Neural progenitor cell (in vitro differentiated cells): ENCODE measurements around the gene VASH2. TPM values are rescaled to one million over a fixed set of nuclear protein-coding genes. Genes with fewer than 3 reads are reported as not detected.

Experiments used
- DNase-seq: peaks from one replicate; pipeline ENCODE4 v3.0.0-alpha.2; 2016; ENCODE audit warnings: low spot score
- H2AFZ ChIP-seq: fragments of 200-600 bp; sonication (generic); replicated peaks from 2 replicates; pipeline ENCODE4 v1.6.1; 2016; ENCODE audit warnings: antibody characterized with exemption
- H3F3A ChIP-seq: fragments of 200-600 bp; sonication (generic); 2 replicates; pipeline ENCODE4 v1.6.1; 2016; ENCODE audit warnings: antibody characterized with exemption, low read depth
- H3K27ac ChIP-seq: fragments of 200-600 bp; sonication (generic); 2 replicates; pipeline ENCODE4 v1.5.1; 2016; ENCODE audit warnings: mild to moderate bottlenecking
- H3K27me3 ChIP-seq: fragments of 200-600 bp; sonication (generic); 2 replicates; pipeline ENCODE4 v1.6.1; 2016; ENCODE audit warnings: mild to moderate bottlenecking, moderate library complexity
- H3K36me3 ChIP-seq: fragments of 200-600 bp; sonication (generic); 2 replicates; pipeline ENCODE4 v1.5.1; 2016
- H3K4me1 ChIP-seq: fragments of 200-600 bp; sonication (generic); 2 replicates; pipeline ENCODE4 v1.6.1; 2016; ENCODE audit warnings: mixed run types
- H3K4me2 ChIP-seq: fragments of 200-600 bp; sonication (generic); 2 replicates; pipeline ENCODE4 v1.6.1; 2016
- H3K4me3 ChIP-seq: fragments of 200-600 bp; sonication (generic); 2 replicates; pipeline ENCODE4 v1.5.1; 2016
- H3K79me2 ChIP-seq: fragments of 200-600 bp; sonication (generic); 2 replicates; pipeline ENCODE4 v1.6.1; 2016; ENCODE audit warnings: low read depth
- H3K9ac ChIP-seq: fragments of 200-600 bp; sonication (generic); 2 replicates; pipeline ENCODE4 v1.6.1; 2016
- H3K9me3 ChIP-seq: fragments of 200-600 bp; sonication (generic); 2 replicates; pipeline ENCODE4 v1.5.1; 2016; ENCODE audit warnings: low read depth
- H4K20me1 ChIP-seq: fragments of 200-600 bp; sonication (generic); 2 replicates; pipeline ENCODE4 v1.6.1; 2016; ENCODE audit warnings: low read depth
- H3K27ac Mint-ChIP-seq: 3 replicates; pipeline ENCODE4 v1.8.0; 2021; ENCODE audit warnings: mixed read lengths
- H3K27me3 Mint-ChIP-seq: 2 replicates; pipeline ENCODE4 v1.8.0; 2022; ENCODE audit warnings: low read depth, mild to moderate bottlenecking, inconsistent platforms, moderate library complexity, mixed read lengths; ENCODE audit not compliant: insufficient read depth
- H3K36me3 Mint-ChIP-seq: 3 replicates; pipeline ENCODE4 v1.8.0; 2021; ENCODE audit warnings: mixed read lengths
- H3K4me1 Mint-ChIP-seq: 3 replicates; pipeline ENCODE4 v1.8.0; 2021; ENCODE audit warnings: mixed read lengths
- H3K4me3 Mint-ChIP-seq: 3 replicates; pipeline ENCODE4 v1.8.0; 2021; ENCODE audit warnings: mild to moderate bottlenecking, moderate library complexity, mixed read lengths
- H3K9me3 Mint-ChIP-seq: 3 replicates; pipeline ENCODE4 v1.8.0; 2020; ENCODE audit warnings: mixed read lengths
- EZH2 ChIP-seq: fragments of 200-600 bp; sonication (generic); IDR thresholded peaks from 2 replicates; pipeline ENCODE4 v1.6.1; 2017; ENCODE audit warnings: antibody characterized with exemption, mild to moderate bottlenecking, moderate library complexity
- EZH2phosphoT487 ChIP-seq: fragments of 200-600 bp; sonication (generic); IDR thresholded peaks from 2 replicates; pipeline ENCODE4 v1.6.1; 2017; ENCODE audit warnings: antibody characterized with exemption
- total RNA-seq: library from RNA; depleted of rRNA; stranded (reverse); fragments of >200 nt; gene quantifications from 2 replicates; pipeline ENCODE4 v1.2.3, GENCODE V29; 2015; ENCODE audit warnings: low replicate concordance
- TF ChIP-seq, protein P1 (sequence below): fragments of 200-600 bp; sonication (generic); IDR thresholded peaks from 2 replicates; pipeline ENCODE4 v1.5.1; 2017; ENCODE audit warnings: antibody characterized with exemption, mild to moderate bottlenecking

The VASH2 gene
- total RNA-seq, 1 donor from 2014 or later: 5.2 TPM

DNA sequence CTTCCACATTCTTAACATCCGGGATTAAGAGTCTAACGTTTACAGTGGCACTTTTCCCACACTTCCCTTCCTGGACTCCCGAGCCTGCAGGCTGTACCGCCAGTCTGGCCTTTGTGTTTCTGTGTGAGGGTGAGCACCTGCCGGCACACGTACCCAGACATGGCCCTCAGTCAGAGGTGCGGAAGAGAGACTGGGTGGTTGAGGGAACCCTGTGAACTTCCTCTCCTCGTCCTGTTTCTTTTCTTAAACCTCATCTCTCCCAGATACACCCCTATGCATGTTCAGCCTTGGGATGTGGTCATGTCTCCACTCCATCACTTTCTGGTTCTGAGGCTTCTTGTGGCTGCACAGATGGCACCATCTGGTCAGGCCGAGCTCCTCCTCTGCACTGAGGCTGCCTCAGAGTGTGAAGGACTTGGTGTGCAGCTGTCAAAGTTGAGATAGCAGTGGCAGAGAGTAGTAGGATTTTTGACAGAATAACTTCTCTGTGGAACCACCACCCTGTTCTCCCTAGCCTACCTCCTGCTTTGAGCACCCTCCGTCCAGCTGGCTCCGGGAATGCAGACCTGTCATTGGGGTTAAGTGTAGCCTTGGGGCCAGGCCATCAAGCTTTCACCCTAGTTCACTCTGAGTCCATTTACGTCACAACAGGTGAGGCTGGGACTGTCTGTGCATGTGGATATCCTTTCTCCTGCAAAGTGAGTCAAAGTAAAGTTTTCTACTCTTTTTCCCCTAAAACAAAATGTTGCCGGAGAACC lies 31.4 kb downstream of the VASH2 start:
- no peak for DNase-seq
- Mint-ChIP-seq H3K27me3 (peaks cover 2% of the 10 kb centered on the region), H3K36me3 (peaks cover 5% of the 10 kb centered on the region), H3K4me1 (peaks cover 37% of the 10 kb centered on the region), H3K9me3 (no peaks in the 10 kb centered on the region), H3K4me3 (no peak overlapping the region), H3K27ac (peak overlapping the region; percentile 91)
- Histone ChIP-seq H2AFZ (no peak overlapping the region), H4K20me1 (no peaks in the 10 kb centered on the region), H3K4me3 (no peak overlapping the region), H3K36me3 (no peaks in the 10 kb centered on the region), H3K4me1 (peaks cover 22% of the 10 kb centered on the region), H3K27ac (no peak overlapping the region), H3K4me2 (no peak overlapping the region), H3K79me2 (no peaks in the 10 kb centered on the region), H3K9me3 (no peaks in the 10 kb centered on the region), H3K27me3 (no peaks in the 10 kb centered on the region), H3K9ac (no peak overlapping the region), H3F3A (peaks cover 12% of the 10 kb centered on the region)
- TF ChIP-seq, protein P1, sequence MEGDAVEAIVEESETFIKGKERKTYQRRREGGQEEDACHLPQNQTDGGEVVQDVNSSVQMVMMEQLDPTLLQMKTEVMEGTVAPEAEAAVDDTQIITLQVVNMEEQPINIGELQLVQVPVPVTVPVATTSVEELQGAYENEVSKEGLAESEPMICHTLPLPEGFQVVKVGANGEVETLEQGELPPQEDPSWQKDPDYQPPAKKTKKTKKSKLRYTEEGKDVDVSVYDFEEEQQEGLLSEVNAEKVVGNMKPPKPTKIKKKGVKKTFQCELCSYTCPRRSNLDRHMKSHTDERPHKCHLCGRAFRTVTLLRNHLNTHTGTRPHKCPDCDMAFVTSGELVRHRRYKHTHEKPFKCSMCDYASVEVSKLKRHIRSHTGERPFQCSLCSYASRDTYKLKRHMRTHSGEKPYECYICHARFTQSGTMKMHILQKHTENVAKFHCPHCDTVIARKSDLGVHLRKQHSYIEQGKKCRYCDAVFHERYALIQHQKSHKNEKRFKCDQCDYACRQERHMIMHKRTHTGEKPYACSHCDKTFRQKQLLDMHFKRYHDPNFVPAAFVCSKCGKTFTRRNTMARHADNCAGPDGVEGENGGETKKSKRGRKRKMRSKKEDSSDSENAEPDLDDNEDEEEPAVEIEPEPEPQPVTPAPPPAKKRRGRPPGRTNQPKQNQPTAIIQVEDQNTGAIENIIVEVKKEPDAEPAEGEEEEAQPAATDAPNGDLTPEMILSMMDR: no peak
- TF ChIP-seq EZH2 (no peak), EZH2phosphoT487 (no peak)

DNA sequence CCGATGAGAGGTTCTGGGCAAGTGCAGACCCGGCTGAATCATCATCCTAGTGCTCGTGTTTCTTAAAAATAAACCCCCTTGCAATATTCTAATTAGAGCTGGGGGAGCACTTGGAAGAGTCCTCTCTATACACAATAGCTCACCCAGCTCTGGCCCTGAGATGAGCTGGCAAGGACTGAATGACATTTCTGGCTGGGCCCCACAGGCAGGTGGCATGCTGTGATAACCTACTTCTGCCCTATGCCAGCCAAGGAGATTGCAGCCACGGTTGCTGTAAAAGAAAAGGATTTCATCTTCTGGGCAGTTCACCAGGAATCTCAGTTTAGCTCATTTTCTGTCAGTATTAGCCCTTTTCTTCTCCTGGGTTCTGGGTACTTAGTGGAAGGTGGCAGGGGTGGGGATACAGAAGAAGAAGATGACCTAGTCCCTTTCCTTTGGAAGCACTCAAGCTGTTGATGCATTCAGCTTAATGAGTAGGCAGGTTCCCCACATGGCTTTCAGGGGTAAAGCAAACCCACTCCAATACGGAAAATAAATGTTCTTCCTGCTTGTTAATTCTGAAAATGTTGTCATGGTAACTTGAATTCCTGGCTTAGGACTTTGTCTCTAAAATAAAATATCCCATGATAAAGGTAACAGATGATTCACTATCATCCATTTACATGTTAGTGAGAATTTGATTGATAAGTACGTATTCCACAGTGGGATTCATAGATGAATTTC lies 32.2 kb downstream of the VASH2 start:
- Histone ChIP-seq H3K27me3 (no peaks in the 10 kb centered on the region), H3K4me1 (peaks cover 22% of the 10 kb centered on the region), H3K79me2 (no peaks in the 10 kb centered on the region), H3K9me3 (no peaks in the 10 kb centered on the region), H3K9ac (no peak overlapping the region), H4K20me1 (no peaks in the 10 kb centered on the region), H3K27ac (no peak overlapping the region), H3K36me3 (no peaks in the 10 kb centered on the region), H3F3A (peaks cover 12% of the 10 kb centered on the region), H2AFZ (no peak overlapping the region), H3K4me2 (no peak overlapping the region), H3K4me3 (no peak overlapping the region)
- no peaks in the 10 kb centered on the region for H3K9me3 Mint-ChIP-seq
- H3K4me3 Mint-ChIP-seq: no peak overlapping the region
- no peak for DNase-seq
- TF ChIP-seq EZH2 (no peak), EZH2phosphoT487 (no peak)
- TF ChIP-seq, protein P1: no peak
- peaks cover 5% of the 10 kb centered on the region for H3K36me3 Mint-ChIP-seq
- no peak overlapping the region for H3K27ac Mint-ChIP-seq
- peaks cover 2% of the 10 kb centered on the region for H3K27me3 Mint-ChIP-seq
- H3K4me1 Mint-ChIP-seq: peaks cover 37% of the 10 kb centered on the region

DNA sequence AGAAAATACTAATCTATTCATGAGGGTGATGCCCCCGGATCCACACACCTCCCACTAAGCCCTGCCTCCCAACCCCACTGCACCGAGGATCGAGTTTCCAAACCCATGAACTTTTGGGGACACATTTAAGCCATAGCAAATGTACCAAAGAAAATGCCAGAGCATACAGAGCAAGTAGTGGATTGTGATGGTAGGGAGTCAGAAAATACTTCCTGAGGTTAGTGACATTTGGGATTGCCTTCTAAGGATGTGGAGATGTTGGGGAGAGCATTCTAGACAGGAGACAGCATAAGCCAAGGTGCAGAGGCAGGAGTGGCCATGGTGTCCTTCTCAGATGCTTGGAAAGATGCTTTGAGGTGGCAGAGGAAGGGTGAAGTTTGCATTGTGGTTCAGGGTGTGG lies 33.1 kb downstream of the VASH2 start:
- Histone ChIP-seq H3K4me2 (no peak overlapping the region), H2AFZ (no peak overlapping the region), H3K4me3 (no peak overlapping the region), H3K9ac (no peak overlapping the region), H3K27ac (no peak overlapping the region), H3K9me3 (no peaks in the 10 kb centered on the region), H4K20me1 (no peaks in the 10 kb centered on the region), H3K4me1 (peaks cover 22% of the 10 kb centered on the region), H3K79me2 (no peaks in the 10 kb centered on the region), H3F3A (peaks cover 12% of the 10 kb centered on the region), H3K27me3 (no peaks in the 10 kb centered on the region), H3K36me3 (no peaks in the 10 kb centered on the region)
- Mint-ChIP-seq H3K4me1 (peaks cover 37% of the 10 kb centered on the region), H3K27ac (no peak overlapping the region), H3K4me3 (no peak overlapping the region), H3K9me3 (no peaks in the 10 kb centered on the region), H3K36me3 (peaks cover 4% of the 10 kb centered on the region), H3K27me3 (peaks cover 4% of the 10 kb centered on the region)
- TF ChIP-seq, protein P1: no peak
- TF ChIP-seq EZH2 (no peak), EZH2phosphoT487 (no peak)
- DNase-seq: no peak
